Suprapubic skin (tissue), 4 donors: ENCODE data around the gene CGB2. TPM values are rescaled to one million over a fixed set of nuclear protein-coding genes. Genes with fewer than 3 reads are reported as not detected.

ENCODE experiments used
- DNase-seq, 2 donors: peaks; one replicate each; pipeline ENCODE4 v3.0.0-alpha.2; 2019; ENCODE audit warnings: low spot score in 2 of 2
- H3K27ac ChIP-seq: fragments of 200-600 bp; sonication (generic); one replicate; pipeline ENCODE4 v1.5.1; 2019
- H3K27me3 ChIP-seq: fragments of 200-600 bp; sonication (generic); one replicate; pipeline ENCODE4 v1.5.1; 2019
- H3K36me3 ChIP-seq: fragments of 200-600 bp; sonication (generic); one replicate; pipeline ENCODE4 v1.5.1; 2019
- H3K4me1 ChIP-seq: fragments of 200-600 bp; sonication (generic); one replicate; pipeline ENCODE4 v1.5.1; 2019
- H3K4me3 ChIP-seq: fragments of 200-600 bp; sonication (generic); one replicate; pipeline ENCODE4 v1.5.1; 2019; ENCODE audit warnings: mild to moderate bottlenecking
- H3K9me3 ChIP-seq: fragments of 200-600 bp; sonication (generic); one replicate; pipeline ENCODE4 v1.5.1; 2019
- EP300 ChIP-seq: sonication (generic); formaldehyde crosslinking; IDR thresholded peaks from one replicate; pipeline ENCODE4 v1.6.1; 2017; ENCODE audit warnings: antibody characterized with exemption
- POLR2A ChIP-seq, 2 donors: fragments of 450-650 bp; IDR thresholded peaks; one replicate each; pipeline ENCODE4 v1.6.1; 2017; ENCODE audit warnings: antibody characterized with exemption in 2 of 2, mild to moderate bottlenecking in 2 of 2, moderate library complexity in 2 of 2
- POLR2AphosphoS5 ChIP-seq, 3 donors: sonication (generic); formaldehyde crosslinking; IDR thresholded peaks; one replicate each; pipeline ENCODE4 v1.6.1; 2017; ENCODE audit warnings: antibody characterized with exemption in 3 of 3
- WGBS: methylation state at CpG from one replicate; pipeline ENCODE4 v1.1.5; 2018; 5-methylcytosine and 5-hydroxymethylcytosine counted together
- total RNA-seq, 4 donors: library from RNA; depleted of rRNA; stranded (reverse); fragments of >200 nt; gene quantifications; one replicate each; pipeline ENCODE4 v1.1.0, GENCODE V29; 2016
- TF ChIP-seq, protein P1 (sequence below), 2 donors: fragments of 200-600 bp in 1 of 2; fragments of 450-650 bp in 1 of 2; sonication (generic) in 1 of 2; IDR thresholded peaks; one replicate each; pipeline ENCODE4 v1.5.1; 2016 to 2019; ENCODE audit warnings: antibody characterized with exemption in 2 of 2, mild to moderate bottlenecking in 1 of 2, moderate library complexity in 1 of 2

The CGB2 gene
- total RNA-seq, 4 donors from 2014 or later, result not detected

GRCh38 chr19:49080392-49080791, 48.7 kb downstream of the CGB2 start:
- no peak overlapping the region for H3K4me3 ChIP-seq
- no peaks in the 10 kb centered on the region for H3K36me3 ChIP-seq
- no peaks in the 10 kb centered on the region for H3K4me1 ChIP-seq
- H3K9me3 ChIP-seq, result no peaks in the 10 kb centered on the region
- WGBS, result 91% methylated on average over 4 of the region's 4 CpGs
- H3K27ac ChIP-seq, result no peak overlapping the region
- DNase-seq, result no peak
- TF ChIP-seq POLR2A (IDR thresholded peaks at IDR 0.05) (no peak), POLR2AphosphoS5 (IDR thresholded peaks at IDR 0.05) (no peak), EP300 (no peak)
- H3K27me3 ChIP-seq, result no peaks in the 10 kb centered on the region

GRCh38 chr19:49081273-49081672, 49.6 kb downstream of the CGB2 start:
- Histone ChIP-seq H3K4me1 (peaks cover 6% of the 10 kb centered on the region), H3K9me3 (no peaks in the 10 kb centered on the region), H3K4me3 (no peak overlapping the region), H3K27me3 (no peaks in the 10 kb centered on the region), H3K36me3 (no peaks in the 10 kb centered on the region), H3K27ac (no peak overlapping the region)
- TF ChIP-seq POLR2A (IDR thresholded peaks at IDR 0.05) (no peak), POLR2AphosphoS5 (IDR thresholded peaks at IDR 0.05) (no peak), EP300 (no peak)
- TF ChIP-seq, protein P1, sequence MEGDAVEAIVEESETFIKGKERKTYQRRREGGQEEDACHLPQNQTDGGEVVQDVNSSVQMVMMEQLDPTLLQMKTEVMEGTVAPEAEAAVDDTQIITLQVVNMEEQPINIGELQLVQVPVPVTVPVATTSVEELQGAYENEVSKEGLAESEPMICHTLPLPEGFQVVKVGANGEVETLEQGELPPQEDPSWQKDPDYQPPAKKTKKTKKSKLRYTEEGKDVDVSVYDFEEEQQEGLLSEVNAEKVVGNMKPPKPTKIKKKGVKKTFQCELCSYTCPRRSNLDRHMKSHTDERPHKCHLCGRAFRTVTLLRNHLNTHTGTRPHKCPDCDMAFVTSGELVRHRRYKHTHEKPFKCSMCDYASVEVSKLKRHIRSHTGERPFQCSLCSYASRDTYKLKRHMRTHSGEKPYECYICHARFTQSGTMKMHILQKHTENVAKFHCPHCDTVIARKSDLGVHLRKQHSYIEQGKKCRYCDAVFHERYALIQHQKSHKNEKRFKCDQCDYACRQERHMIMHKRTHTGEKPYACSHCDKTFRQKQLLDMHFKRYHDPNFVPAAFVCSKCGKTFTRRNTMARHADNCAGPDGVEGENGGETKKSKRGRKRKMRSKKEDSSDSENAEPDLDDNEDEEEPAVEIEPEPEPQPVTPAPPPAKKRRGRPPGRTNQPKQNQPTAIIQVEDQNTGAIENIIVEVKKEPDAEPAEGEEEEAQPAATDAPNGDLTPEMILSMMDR (IDR thresholded peaks at IDR 0.05), result no peak
- 100% methylated on average over 1 of the region's 1 CpG for WGBS
- no peak for DNase-seq

Other genes starting within 250 kb of the CGB2 start
- 10 to 100 TPM; 33.5 to 50.6 (median 38.1) TPM for gene BCAT2, start 220.9 kb upstream of the CGB2 start, total RNA-seq
- gene HSD17B14, start 195.4 kb upstream of the CGB2 start, total RNA-seq, result 1 to 10 TPM; 2.5 to 3.4 (median 3.1) TPM
- 1 to 10 TPM; 2.8 to 5.1 (median 5.0) TPM for gene PLEKHA4, start 163.3 kb upstream of the CGB2 start, total RNA-seq
- 100 to 1,000 TPM; 135 to 191 (median 144) TPM for gene PPP1R15A, start 159.5 kb upstream of the CGB2 start, total RNA-seq
- gene TULP2, start 133.1 kb upstream of the CGB2 start, total RNA-seq, result not detected
- gene NUCB1, start 131.6 kb upstream of the CGB2 start, total RNA-seq, result 100 to 1,000 TPM; 132 to 220 (median 204) TPM
- gene DHDH, start 98.2 kb upstream of the CGB2 start, total RNA-seq, result under 1 TPM in 1 of 4 donors, not detected in 3; 0.59 TPM
- gene BAX, start 77.0 kb upstream of the CGB2 start, total RNA-seq, result 10 to 100 TPM; 25.1 to 29.6 (median 27.5) TPM
- 1,000 to 10,000 TPM in 3 of 4 donors, 100 to 1,000 TPM in 1; 883 to 1,582 (median 1,278) TPM for gene FTL, start 66.6 kb upstream of the CGB2 start, total RNA-seq
- 10 to 100 TPM; 26.4 to 42.0 (median 31.6) TPM for gene GYS1, start 38.6 kb upstream of the CGB2 start, total RNA-seq
- 10 to 100 TPM; 37.3 to 70.3 (median 68.8) TPM for gene RUVBL2, start 38.0 kb upstream of the CGB2 start, total RNA-seq
- not detected for gene LHB, start 14.8 kb upstream of the CGB2 start, total RNA-seq
- gene CGB3, start 7.6 kb upstream of the CGB2 start, total RNA-seq, result not detected
- gene CGB1, start 5.0 kb downstream of the CGB2 start, total RNA-seq, result not detected
- gene CGB5, start 12.0 kb downstream of the CGB2 start, total RNA-seq, result 1 to 10 TPM in 1 of 4 donors, not detected in 3; 2.5 TPM
- gene CGB8, start 17.2 kb downstream of the CGB2 start, total RNA-seq, result not detected
- gene CGB7, start 25.9 kb downstream of the CGB2 start, total RNA-seq, result 10 to 100 TPM in 1 of 4 donors, 1 to 10 TPM in 3; 2.9 to 27.4 (median 4.3) TPM
- gene NTF4, start 32.9 kb downstream of the CGB2 start, total RNA-seq, result 10 to 100 TPM in 2 of 4 donors, 1 to 10 TPM in 2; 7.8 to 22.5 (median 13.1) TPM
- gene KCNA7, start 40.8 kb downstream of the CGB2 start, total RNA-seq, result not detected
- gene SNRNP70, start 53.6 kb downstream of the CGB2 start, total RNA-seq, result 100 to 1,000 TPM; 207 to 788 (median 322) TPM
- 10 to 100 TPM; 20.0 to 39.8 (median 32.3) TPM for gene LIN7B, start 82.5 kb downstream of the CGB2 start, total RNA-seq
- gene C19orf73, start 87.3 kb downstream of the CGB2 start, total RNA-seq, result 1 to 10 TPM in 3 of 4 donors, not detected in 1; 5.2 to 9.3 (median 5.9) TPM
- gene PPFIA3, start 87.7 kb downstream of the CGB2 start, total RNA-seq, result 10 to 100 TPM; 42.7 to 50.1 (median 46.6) TPM
- 1 to 10 TPM in 1 of 4 donors, under 1 TPM in 2, not detected in 1; 0.47 to 1.0 (median 0.53) TPM for gene HRC, start 123.5 kb downstream of the CGB2 start, total RNA-seq
- 10 to 100 TPM; 45.2 to 87.6 (median 62.4) TPM for gene TRPM4, start 125.9 kb downstream of the CGB2 start, total RNA-seq